ENCODE results near the gene DAP3. TPM values are rescaled to one million over a fixed set of nuclear protein-coding genes. Genes with fewer than 3 reads are reported as not detected.
A peak's percentile ranks its signal among the peaks of the same experiment; 100 is the strongest.

The DAP3 gene
- total and polyA plus RNA-seq, 2 of the 13 experiments (the other 11 are each of a cell fraction or from before 2014, with no cell fraction given), result 129 to 133 TPM

DNA sequence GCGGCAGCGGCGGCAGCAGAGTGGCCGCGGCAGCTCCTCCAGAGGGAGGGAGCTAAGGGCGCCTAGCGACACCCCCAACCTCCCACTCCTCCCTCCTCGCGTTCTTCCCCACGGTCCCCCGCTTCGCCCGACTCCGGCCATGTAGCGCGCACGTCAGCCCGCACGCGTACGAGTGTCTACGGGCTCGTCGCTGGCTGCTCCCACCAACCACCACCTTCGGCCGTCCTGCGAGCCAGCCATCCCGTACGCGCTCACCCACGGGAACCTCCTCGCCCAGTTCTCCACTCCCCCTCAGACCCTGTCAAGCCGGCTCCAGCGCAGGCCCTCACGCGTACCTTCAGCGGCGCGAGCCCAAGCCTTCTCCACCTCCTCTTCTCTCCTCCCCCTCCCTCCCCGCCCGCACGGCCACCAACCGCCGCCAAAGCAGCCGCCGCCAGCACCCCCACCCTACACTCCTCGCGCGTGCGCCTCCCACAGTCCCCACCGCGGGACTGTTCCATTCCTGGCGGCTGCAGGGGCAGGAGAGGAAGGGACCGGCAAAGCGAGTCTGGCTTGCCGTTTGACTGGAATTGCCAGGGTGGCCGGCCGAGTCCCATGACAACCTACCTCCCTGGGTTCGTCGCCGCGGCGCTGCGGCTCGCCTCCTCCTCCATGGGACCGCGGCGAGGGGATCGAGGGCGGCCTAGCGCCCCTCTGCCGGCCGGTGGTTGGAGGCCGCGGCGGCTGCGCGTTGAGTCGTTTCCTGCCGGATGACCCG, 389 bp upstream of the DAP3 start, which contains the start of gene YY1AP1 (continued):
- TF ChIP-seq NR2F6 (IDR thresholded peaks at IDR 0.05) (no peak), NR2F6 (CRISPR knock-in tag; IDR thresholded peaks at IDR 0.05) (no peak), PAX8 (CRISPR knock-in tag; IDR thresholded peaks at IDR 0.05; ENCODE audit: borderline replicate concordance) (no peak), TP53 (CRISPR knock-in tag; conservative IDR thresholded peaks at IDR 0.05) (no peak), ZNF274 (CRISPR knock-in tag; IDR thresholded peaks at IDR 0.05) (peak; percentile 71; the same call in 1 of the 2 replicates), PRMT3 (CRISPR knock-in tag; IDR thresholded peaks at IDR 0.05; ENCODE audit: borderline replicate concordance, low read depth) (no peak), ZNF879 (CRISPR knock-in tag; IDR thresholded peaks at IDR 0.05) (peak; percentile 2; the same call in 1 of the 2 replicates), PCBP1 (IDR thresholded peaks at IDR 0.05; ENCODE audit: borderline replicate concordance, low read depth, low read length) (peak; percentile 89), ZFY (CRISPR knock-in tag; IDR thresholded peaks at IDR 0.05) (peak; percentile 50), SALL1 (CRISPR knock-in tag; IDR thresholded peaks at IDR 0.05) (peak; percentile 86), IRX3 (CRISPR knock-in tag; IDR thresholded peaks at IDR 0.05; ENCODE audit: borderline replicate concordance, low read depth) (0 out of 2 replicates have a peak, but pooled peaks have one; percentile 30), ZNF460 (CRISPR knock-in tag; IDR thresholded peaks at IDR 0.05; ENCODE audit: borderline replicate concordance) (no peak), CHCHD3 (CRISPR knock-in tag; IDR thresholded peaks at IDR 0.05) (no peak), HNRNPK (IDR thresholded peaks at IDR 0.05; ENCODE audit: low read depth, low read length, poor library complexity, severe bottlenecking) (peak; percentile 98), MLLT10 (CRISPR knock-in tag; IDR thresholded peaks at IDR 0.05) (no peak), ZBTB26 (CRISPR knock-in tag; IDR thresholded peaks at IDR 0.05; ENCODE audit: borderline replicate concordance) (no peak), TGIF2 (CRISPR knock-in tag; IDR thresholded peaks at IDR 0.05) (no peak; the same call in 1 of the 2 replicates), ONECUT2 (CRISPR knock-in tag; IDR thresholded peaks at IDR 0.05) (no peak; the same call in 1 of the 2 replicates), MXD3 (CRISPR knock-in tag; IDR thresholded peaks at IDR 0.05) (peak; percentile 92), NFYC (CRISPR knock-in tag; IDR thresholded peaks at IDR 0.05) (peak; percentile 12; the same call in 1 of the 2 replicates), ISL2 (CRISPR knock-in tag; IDR thresholded peaks at IDR 0.05) (no peak; the same call in 1 of the 2 replicates), GATAD1 (CRISPR knock-in tag; IDR thresholded peaks at IDR 0.05) (peak; percentile 83), IRF1 (CRISPR knock-in tag; IDR thresholded peaks at IDR 0.05; ENCODE audit: low read depth) (no peak), ZFP1 (CRISPR knock-in tag; IDR thresholded peaks at IDR 0.05) (no peak), ZFP36L1 (CRISPR knock-in tag; IDR thresholded peaks at IDR 0.05) (no peak), SMARCE1 (IDR thresholded peaks at IDR 0.05; ENCODE audit: borderline replicate concordance) (no peak)
- TF ChIP-seq, protein P1, sequence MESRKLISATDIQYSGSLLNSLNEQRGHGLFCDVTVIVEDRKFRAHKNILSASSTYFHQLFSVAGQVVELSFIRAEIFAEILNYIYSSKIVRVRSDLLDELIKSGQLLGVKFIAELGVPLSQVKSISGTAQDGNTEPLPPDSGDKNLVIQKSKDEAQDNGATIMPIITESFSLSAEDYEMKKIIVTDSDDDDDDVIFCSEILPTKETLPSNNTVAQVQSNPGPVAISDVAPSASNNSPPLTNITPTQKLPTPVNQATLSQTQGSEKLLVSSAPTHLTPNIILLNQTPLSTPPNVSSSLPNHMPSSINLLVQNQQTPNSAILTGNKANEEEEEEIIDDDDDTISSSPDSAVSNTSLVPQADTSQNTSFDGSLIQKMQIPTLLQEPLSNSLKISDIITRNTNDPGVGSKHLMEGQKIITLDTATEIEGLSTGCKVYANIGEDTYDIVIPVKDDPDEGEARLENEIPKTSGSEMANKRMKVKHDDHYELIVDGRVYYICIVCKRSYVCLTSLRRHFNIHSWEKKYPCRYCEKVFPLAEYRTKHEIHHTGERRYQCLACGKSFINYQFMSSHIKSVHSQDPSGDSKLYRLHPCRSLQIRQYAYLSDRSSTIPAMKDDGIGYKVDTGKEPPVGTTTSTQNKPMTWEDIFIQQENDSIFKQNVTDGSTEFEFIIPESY (CRISPR knock-in tag; IDR thresholded peaks at IDR 0.05), result no peak
